ENCODE data around the gene HBS1L. TPM values are rescaled to one million over a fixed set of nuclear protein-coding genes. Genes with fewer than 3 reads are reported as not detected.

The HBS1L gene
- polyA plus RNA-seq, 3 donors = 16.0 to 48.9 (median 36.3) TPM

DNA sequence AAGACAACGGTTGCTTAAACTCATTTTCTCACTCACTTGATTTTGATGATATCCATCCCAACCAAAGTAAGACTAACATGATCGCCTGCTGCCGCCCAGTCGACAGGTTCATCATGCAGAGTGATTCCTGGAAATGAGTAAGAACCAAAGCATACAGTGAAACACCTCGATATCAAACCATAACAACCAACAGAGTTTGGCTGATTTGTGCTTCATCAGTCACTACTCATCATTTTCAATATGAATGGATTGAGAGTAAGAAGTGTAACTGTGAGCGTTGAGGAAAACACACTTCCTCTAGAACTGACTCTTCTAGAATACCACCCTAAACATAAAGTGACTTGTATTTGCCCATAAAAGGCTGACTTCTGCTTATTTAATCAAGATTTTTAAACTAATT, 75.5 kb downstream of the HBS1L start:
- no peaks in the 10 kb centered on the region for H3K4me1 Mint-ChIP-seq
- H3K4me1 ChIP-seq (ENCODE audit: control insufficient read depth in 1 of 2, insufficient read depth in 2 of 2, low read length in 2 of 2) = no peaks in the 10 kb centered on the region
- H3K4me3 ChIP-seq (replicated peaks in 1 of 3; ENCODE audit: low read depth in 2 of 3, low read length in 3 of 3) = no peak overlapping the region
- H3K27ac ChIP-seq (ENCODE audit: low read depth in 1 of 2, low read length in 2 of 2) = no peak overlapping the region
- H3K9me3 Mint-ChIP-seq = peaks cover 0 to 7% (median 0%) of the 10 kb centered on the region in 7 donors
- no peaks in the 10 kb centered on the region for H3K27me3 Mint-ChIP-seq (ENCODE audit: low read depth in 3 of 3)
- no peak overlapping the region for H3K9ac ChIP-seq (ENCODE audit: insufficient read depth, low read length, poor library complexity, severe bottlenecking)
- WGBS (ENCODE audit: insufficient coverage) = no CpG with 5 or more reads among the region's 6 CpGs
- H3K9me3 ChIP-seq (replicated peaks in 1 of 2; ENCODE audit: control insufficient read depth in 1 of 2, insufficient read depth in 1 of 2, low read length in 2 of 2) = no peaks in the 10 kb centered on the region
- no peak overlapping the region for H3K27ac Mint-ChIP-seq
- peaks cover 66 to 69% of the 10 kb centered on the region in 2 donors for H3K36me3 Mint-ChIP-seq
- H2AFZ ChIP-seq (ENCODE audit: insufficient read depth, low read depth, low read length, poor library complexity, severe bottlenecking) = no peak overlapping the region
- peaks cover 60 to 99% of the 10 kb centered on the region in 2 donors for H3K36me3 ChIP-seq (replicated peaks in 1 of 2; ENCODE audit: control insufficient read depth in 1 of 2, insufficient read depth in 2 of 2, low read length in 2 of 2)
- no peak overlapping the region for H3K4me2 ChIP-seq (replicated peaks; ENCODE audit: extremely low read depth, low read length, poor library complexity, severe bottlenecking)
- H3K27me3 ChIP-seq (ENCODE audit: control insufficient read depth in 2 of 2, insufficient read depth in 2 of 2, low read length in 2 of 2) = no peaks in the 10 kb centered on the region
- TF ChIP-seq, protein P1, sequence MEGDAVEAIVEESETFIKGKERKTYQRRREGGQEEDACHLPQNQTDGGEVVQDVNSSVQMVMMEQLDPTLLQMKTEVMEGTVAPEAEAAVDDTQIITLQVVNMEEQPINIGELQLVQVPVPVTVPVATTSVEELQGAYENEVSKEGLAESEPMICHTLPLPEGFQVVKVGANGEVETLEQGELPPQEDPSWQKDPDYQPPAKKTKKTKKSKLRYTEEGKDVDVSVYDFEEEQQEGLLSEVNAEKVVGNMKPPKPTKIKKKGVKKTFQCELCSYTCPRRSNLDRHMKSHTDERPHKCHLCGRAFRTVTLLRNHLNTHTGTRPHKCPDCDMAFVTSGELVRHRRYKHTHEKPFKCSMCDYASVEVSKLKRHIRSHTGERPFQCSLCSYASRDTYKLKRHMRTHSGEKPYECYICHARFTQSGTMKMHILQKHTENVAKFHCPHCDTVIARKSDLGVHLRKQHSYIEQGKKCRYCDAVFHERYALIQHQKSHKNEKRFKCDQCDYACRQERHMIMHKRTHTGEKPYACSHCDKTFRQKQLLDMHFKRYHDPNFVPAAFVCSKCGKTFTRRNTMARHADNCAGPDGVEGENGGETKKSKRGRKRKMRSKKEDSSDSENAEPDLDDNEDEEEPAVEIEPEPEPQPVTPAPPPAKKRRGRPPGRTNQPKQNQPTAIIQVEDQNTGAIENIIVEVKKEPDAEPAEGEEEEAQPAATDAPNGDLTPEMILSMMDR (IDR thresholded peaks at IDR 0.05) = no peak
- H3K79me2 ChIP-seq (ENCODE audit: insufficient read depth, low read length) = no peaks in the 10 kb centered on the region
- H3K4me3 Mint-ChIP-seq = no peak overlapping the region
- intact Hi-C loops (cut with micrococcal nuclease) = no loop called here
- no peak for DNase-seq
- H4K20me1 ChIP-seq (ENCODE audit: insufficient read depth, low read length) = no peaks in the 10 kb centered on the region

DNA sequence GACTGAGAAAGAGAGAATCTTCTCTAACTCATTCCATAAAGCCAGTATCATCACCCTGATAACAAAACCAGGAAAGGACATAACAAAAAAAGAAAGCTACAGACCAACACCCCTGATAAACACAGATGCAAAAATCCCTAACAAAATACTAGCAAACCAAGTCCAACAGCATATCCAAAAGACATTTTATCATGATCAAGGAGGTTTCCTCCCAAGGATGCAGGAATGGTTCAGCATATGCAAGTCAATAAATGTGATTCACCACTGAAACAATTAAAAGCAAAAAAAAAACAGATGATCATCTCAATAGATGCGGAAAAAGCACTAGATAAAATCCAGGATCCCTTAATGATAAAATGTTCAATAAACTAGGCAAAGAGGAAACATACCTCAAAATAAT, 80.3 kb downstream of the HBS1L start:
- H3K4me2 ChIP-seq (replicated peaks; ENCODE audit: extremely low read depth, low read length, poor library complexity, severe bottlenecking) = no peak overlapping the region
- intact Hi-C loops (cut with micrococcal nuclease) = no loop called here
- Mint-ChIP-seq H3K9me3 (peaks cover 0 to 7% (median 0%) of the 10 kb centered on the region in 7 donors), H3K4me1 (no peaks in the 10 kb centered on the region), H3K27me3 (ENCODE audit: low read depth in 3 of 3) (no peaks in the 10 kb centered on the region), H3K4me3 (no peak overlapping the region), H3K36me3 (peaks cover 59 to 75% of the 10 kb centered on the region in 2 donors), H3K27ac (no peak overlapping the region)
- H3K9me3 ChIP-seq (replicated peaks in 1 of 2; ENCODE audit: control insufficient read depth in 1 of 2, insufficient read depth in 1 of 2, low read length in 2 of 2) = no peaks in the 10 kb centered on the region
- no peaks in the 10 kb centered on the region for H3K79me2 ChIP-seq (ENCODE audit: insufficient read depth, low read length)
- H3K36me3 ChIP-seq (replicated peaks in 1 of 2; ENCODE audit: control insufficient read depth in 1 of 2, insufficient read depth in 2 of 2, low read length in 2 of 2) = peaks cover 41 to 97% of the 10 kb centered on the region in 2 donors
- H3K4me3 ChIP-seq (replicated peaks in 1 of 3; ENCODE audit: low read depth in 2 of 3, low read length in 3 of 3) = no peak overlapping the region
- TF ChIP-seq, protein P1 (IDR thresholded peaks at IDR 0.05) = no peak
- no peak overlapping the region for H2AFZ ChIP-seq (ENCODE audit: insufficient read depth, low read depth, low read length, poor library complexity, severe bottlenecking)
- no peak for DNase-seq
- WGBS (ENCODE audit: insufficient coverage) = no CpG with 5 or more reads among the region's 1 CpG
- no peaks in the 10 kb centered on the region for H3K4me1 ChIP-seq (ENCODE audit: control insufficient read depth in 1 of 2, insufficient read depth in 2 of 2, low read length in 2 of 2)
- no peak overlapping the region for H3K27ac ChIP-seq (ENCODE audit: low read depth in 1 of 2, low read length in 2 of 2)
- no peaks in the 10 kb centered on the region for H4K20me1 ChIP-seq (ENCODE audit: insufficient read depth, low read length)
- H3K9ac ChIP-seq (ENCODE audit: insufficient read depth, low read length, poor library complexity, severe bottlenecking) = no peak overlapping the region
- H3K27me3 ChIP-seq (ENCODE audit: control insufficient read depth in 2 of 2, insufficient read depth in 2 of 2, low read length in 2 of 2) = no peaks in the 10 kb centered on the region
